Activated naive CD4-positive, alpha-beta T cell treated with anti-CD3 and anti-CD28 coated beads for 36 hours (primary cell): ENCODE data around the gene RAD23A. TPM values are rescaled to one million over a fixed set of nuclear protein-coding genes. Genes with fewer than 3 reads are reported as not detected.

ENCODE experiments used
- CTCF ChIA-PET: fragments of 350-600 bp; sonication (Branson Sonifier 250); formaldehyde crosslinking; loops from one replicate; lab custom pipeline; 2021; ENCODE audit warnings: antibody characterized with exemption; lab: Charles Lee
- DNase-seq: peaks from one replicate; pipeline ENCODE4 v3.0.0-alpha.2; 2020
- H3K27ac Mint-ChIP-seq: one replicate; pipeline ENCODE4 v1.8.0; 2021; ENCODE audit warnings: mild to moderate bottlenecking, mixed read lengths
- H3K27me3 Mint-ChIP-seq: one replicate; pipeline ENCODE4 v1.8.0; 2021; ENCODE audit warnings: low read depth, mixed read lengths
- H3K36me3 Mint-ChIP-seq: one replicate; pipeline ENCODE4 v1.8.0; 2021; ENCODE audit warnings: low read depth, mixed read lengths
- H3K4me1 Mint-ChIP-seq: one replicate; pipeline ENCODE4 v1.8.0; 2021; ENCODE audit warnings: low read depth, mixed read lengths
- H3K4me3 Mint-ChIP-seq: one replicate; pipeline ENCODE4 v1.8.0; 2021; ENCODE audit warnings: mild to moderate bottlenecking, moderate library complexity, mixed read lengths
- H3K9me3 Mint-ChIP-seq: one replicate; pipeline ENCODE4 v1.8.0; 2021; ENCODE audit warnings: mixed read lengths
- intact Hi-C: fragments of 100-400 bp; cut with micrococcal nuclease; formaldehyde crosslinking; loops from one replicate; pipeline ENCODE4 v1.15.1; 2023
- total RNA-seq, 2 experiments: library from RNA; stranded (reverse); gene quantifications; one replicate each; pipeline ENCODE4 v1.2.3, GENCODE V29; 2021

The RAD23A gene
- total RNA-seq, 2 experiments from 2014 or later, result 219 to 223 TPM

- DNase-seq, result peak; percentile 81
- Mint-ChIP-seq H3K27ac (no peak overlapping the region), H3K4me1 (no peaks in the 10 kb centered on the region), H3K36me3 (no peaks in the 10 kb centered on the region), H3K9me3 (no peaks in the 10 kb centered on the region), H3K4me3 (no peak overlapping the region), H3K27me3 (no peaks in the 10 kb centered on the region)
- CTCF ChIA-PET, result interaction anchor here (0.6 to 5.3 kb wide), 7 partner anchors 16 to 746 kb away, joined by 3 to 53 read pairs (median 4); no protein-coding TSS in a partner anchor
- intact Hi-C loops, result loop anchor here (1.0 to 2.0 kb wide), 3 partner anchors 47 to 78 kb away; no protein-coding TSS in a partner anchor
Measured at GRCh38 chr19:12983542-12984142, 38.0 kb downstream of the RAD23A start.

- H3K9me3 Mint-ChIP-seq, result no peaks in the 10 kb centered on the region
- CTCF ChIA-PET, result interaction anchor here (0.6 to 5.3 kb wide), 8 partner anchors 16 to 746 kb away, joined by 3 to 53 read pairs (median 4); no protein-coding TSS in a partner anchor
- DNase-seq, result no peak
- no peak overlapping the region for H3K27ac Mint-ChIP-seq
- intact Hi-C loops, result no loop called here
- H3K4me1 Mint-ChIP-seq, result no peaks in the 10 kb centered on the region
- H3K27me3 Mint-ChIP-seq, result no peaks in the 10 kb centered on the region
- H3K36me3 Mint-ChIP-seq, result no peaks in the 10 kb centered on the region
- H3K4me3 Mint-ChIP-seq, result no peak overlapping the region
Measured at GRCh38 chr19:12984143-12984627, 38.5 kb downstream of the RAD23A start.

- no peak overlapping the region for H3K4me3 Mint-ChIP-seq
- CTCF ChIA-PET, result interaction anchor here (1.0 to 5.3 kb wide), 6 partner anchors 19 to 110 kb away, joined by 3 to 53 read pairs (median 4); no protein-coding TSS in a partner anchor
- H3K4me1 Mint-ChIP-seq, result no peaks in the 10 kb centered on the region
- no peak overlapping the region for H3K27ac Mint-ChIP-seq
- intact Hi-C loops, result no loop called here
- DNase-seq, result no peak
- no peaks in the 10 kb centered on the region for H3K27me3 Mint-ChIP-seq
- H3K9me3 Mint-ChIP-seq, result no peaks in the 10 kb centered on the region
- no peaks in the 10 kb centered on the region for H3K36me3 Mint-ChIP-seq
Measured at GRCh38 chr19:12984683-12985048, 39.0 kb downstream of the RAD23A start.

GRCh38 chr19:12985049-12985776 is 39.6 kb downstream of the RAD23A start:
- H3K27ac Mint-ChIP-seq, result no peak overlapping the region
- intact Hi-C loops, result no loop called here
- CTCF ChIA-PET, result interaction anchor here (0.9 to 5.3 kb wide), 8 partner anchors 9 to 119 kb away, joined by 3 to 53 read pairs (median 4); no protein-coding TSS in a partner anchor

GRCh38 chr19:12986726-12987125 is 41.1 kb downstream of the RAD23A start:
- intact Hi-C loops, result no loop called here
- no peaks in the 10 kb centered on the region for H3K4me1 Mint-ChIP-seq
- H3K9me3 Mint-ChIP-seq, result no peaks in the 10 kb centered on the region
- no peak overlapping the region for H3K27ac Mint-ChIP-seq
- H3K4me3 Mint-ChIP-seq, result no peak overlapping the region
- no peaks in the 10 kb centered on the region for H3K36me3 Mint-ChIP-seq
- DNase-seq, result no peak
- CTCF ChIA-PET, result interaction anchor here (1.0 to 5.3 kb wide), 2 partner anchors 9 to 73 kb away, joined by 3 to 53 read pairs; no protein-coding TSS in a partner anchor
- H3K27me3 Mint-ChIP-seq, result no peaks in the 10 kb centered on the region

More at GRCh38 chr19:12985049-12985776, 39.6 kb downstream of the RAD23A start:
- no peak overlapping the region for H3K4me3 Mint-ChIP-seq
- no peaks in the 10 kb centered on the region for H3K27me3 Mint-ChIP-seq
- DNase-seq, result no peak
- no peaks in the 10 kb centered on the region for H3K36me3 Mint-ChIP-seq
- H3K4me1 Mint-ChIP-seq, result no peaks in the 10 kb centered on the region
- H3K9me3 Mint-ChIP-seq, result no peaks in the 10 kb centered on the region

- no peak overlapping the region for H3K4me3 Mint-ChIP-seq
- no peak overlapping the region for H3K27ac Mint-ChIP-seq
- CTCF ChIA-PET, result no interaction called here
- H3K4me1 Mint-ChIP-seq, result no peaks in the 10 kb centered on the region
- no peaks in the 10 kb centered on the region for H3K27me3 Mint-ChIP-seq
- no peak for DNase-seq
- H3K36me3 Mint-ChIP-seq, result no peaks in the 10 kb centered on the region
- intact Hi-C loops, result no loop called here
- H3K9me3 Mint-ChIP-seq, result no peaks in the 10 kb centered on the region
Measured at GRCh38 chr19:12987190-12987589, 41.5 kb downstream of the RAD23A start.

- DNase-seq, result no peak
- Mint-ChIP-seq H3K4me3 (no peak overlapping the region), H3K4me1 (no peaks in the 10 kb centered on the region), H3K27me3 (no peaks in the 10 kb centered on the region), H3K36me3 (no peaks in the 10 kb centered on the region), H3K27ac (no peak overlapping the region), H3K9me3 (no peaks in the 10 kb centered on the region)
- CTCF ChIA-PET, result no interaction called here
- intact Hi-C loops, result no loop called here
Measured at GRCh38 chr19:12987781-12988180, 42.1 kb downstream of the RAD23A start.

GRCh38 chr19:12990431-12990830 is 44.8 kb downstream of the RAD23A start:
- no peak for DNase-seq
- no peaks in the 10 kb centered on the region for H3K36me3 Mint-ChIP-seq
- no peaks in the 10 kb centered on the region for H3K9me3 Mint-ChIP-seq
- H3K4me3 Mint-ChIP-seq, result no peak overlapping the region
- CTCF ChIA-PET, result no interaction called here
- intact Hi-C loops, result no loop called here
- no peak overlapping the region for H3K27ac Mint-ChIP-seq
- peaks cover 5% of the 10 kb centered on the region for H3K4me1 Mint-ChIP-seq
- H3K27me3 Mint-ChIP-seq, result no peaks in the 10 kb centered on the region

- intact Hi-C loops, result no loop called here
- CTCF ChIA-PET, result no interaction called here
- Mint-ChIP-seq H3K27me3 (no peaks in the 10 kb centered on the region), H3K4me1 (peaks cover 5% of the 10 kb centered on the region), H3K27ac (no peak overlapping the region), H3K36me3 (no peaks in the 10 kb centered on the region), H3K4me3 (no peak overlapping the region), H3K9me3 (no peaks in the 10 kb centered on the region)
- no peak for DNase-seq
Measured at GRCh38 chr19:12990853-12991252, 45.2 kb downstream of the RAD23A start.

GRCh38 chr19:12991296-12991695 is 45.6 kb downstream of the RAD23A start:
- Mint-ChIP-seq H3K9me3 (no peaks in the 10 kb centered on the region), H3K4me3 (no peak overlapping the region), H3K36me3 (no peaks in the 10 kb centered on the region), H3K4me1 (peaks cover 7% of the 10 kb centered on the region), H3K27ac (no peak overlapping the region), H3K27me3 (no peaks in the 10 kb centered on the region)
- no peak for DNase-seq
- CTCF ChIA-PET, result interaction anchor here (3.6 kb wide), 1 partner anchor 26 kb away, joined by 12 read pairs; no protein-coding TSS in a partner anchor
- intact Hi-C loops, result no loop called here

- H3K4me3 Mint-ChIP-seq, result no peak overlapping the region
- H3K27ac Mint-ChIP-seq, result no peak overlapping the region
- no peaks in the 10 kb centered on the region for H3K27me3 Mint-ChIP-seq
- no peaks in the 10 kb centered on the region for H3K36me3 Mint-ChIP-seq
- CTCF ChIA-PET, result interaction anchor here (1.0 to 3.6 kb wide), 2 partner anchors 27 to 38 kb away, joined by 3 to 12 read pairs; no protein-coding TSS in a partner anchor
- H3K4me1 Mint-ChIP-seq, result peaks cover 9% of the 10 kb centered on the region
- intact Hi-C loops, result no loop called here
- DNase-seq, result no peak
- no peaks in the 10 kb centered on the region for H3K9me3 Mint-ChIP-seq
Measured at GRCh38 chr19:12992729-12993128, 47.1 kb downstream of the RAD23A start.

- H3K27ac Mint-ChIP-seq, result no peak overlapping the region
- no peaks in the 10 kb centered on the region for H3K9me3 Mint-ChIP-seq
- CTCF ChIA-PET, result interaction anchor here (3.6 kb wide), 1 partner anchor 28 kb away, joined by 12 read pairs; no protein-coding TSS in a partner anchor
- H3K4me1 Mint-ChIP-seq, result peaks cover 9% of the 10 kb centered on the region
- H3K27me3 Mint-ChIP-seq, result no peaks in the 10 kb centered on the region
- no peak for DNase-seq
- H3K36me3 Mint-ChIP-seq, result no peaks in the 10 kb centered on the region
- intact Hi-C loops, result no loop called here
- no peak overlapping the region for H3K4me3 Mint-ChIP-seq
Measured at GRCh38 chr19:12993562-12993961, 47.9 kb downstream of the RAD23A start.
